Left cardiac atrium (tissue), 4 donors: Measurements from ENCODE around the gene ANKRD31. TPM values are rescaled to one million over a fixed set of nuclear protein-coding genes. Genes with fewer than 3 reads are reported as not detected.
"Not testable (repeated sequence)": the region's sequence is repeated elsewhere in the genome, so short reads cannot be mapped to it uniquely, and the experiment has no call there.

Source experiments
- ATAC-seq, 2 donors: fragments of 200-7000 bp; cut with Tn5 transposase; one replicate each; pipeline ENCODE4 v1.9.1; 2020; ENCODE audit warnings: mild to moderate bottlenecking in 2 of 2, moderate library complexity in 2 of 2
- DNase-seq: peaks from one replicate; pipeline ENCODE4 v3.0.0-alpha.2; 2020
- intact Hi-C, 2 donors: fragments of 100-400 bp; cut with DNase I; formaldehyde crosslinking; loops; one replicate each; pipeline versions ENCODE4 v1.14.1 to v1.15.1; 2022 to 2023
- long read RNA-seq: library from polyadenylated mRNA; unstranded; transcript quantifications from one replicate; pipeline ENCODE4 v2.0.0, GENCODE V29; 2021
- total RNA-seq, 2 donors: library from RNA; stranded (reverse); fragmentation: NEBNext Ultra II Directional; extraction: Animal tissue kit (Norgen Biotek cat#: 25700); gene quantifications; one replicate each; pipeline ENCODE4 v1.2.1, GENCODE V29; 2021
- donor health status: DM: no; HTN: yes; CAD: no.
- donor health status: DM: no; HTN: yes; CAD: no; lungs with severe emphysema.
- donor health status: DM: yes; HTN: yes; CAD: no.
- donor health status: Dilated cardiomyopathy.

ANKRD31 gene, protein sequence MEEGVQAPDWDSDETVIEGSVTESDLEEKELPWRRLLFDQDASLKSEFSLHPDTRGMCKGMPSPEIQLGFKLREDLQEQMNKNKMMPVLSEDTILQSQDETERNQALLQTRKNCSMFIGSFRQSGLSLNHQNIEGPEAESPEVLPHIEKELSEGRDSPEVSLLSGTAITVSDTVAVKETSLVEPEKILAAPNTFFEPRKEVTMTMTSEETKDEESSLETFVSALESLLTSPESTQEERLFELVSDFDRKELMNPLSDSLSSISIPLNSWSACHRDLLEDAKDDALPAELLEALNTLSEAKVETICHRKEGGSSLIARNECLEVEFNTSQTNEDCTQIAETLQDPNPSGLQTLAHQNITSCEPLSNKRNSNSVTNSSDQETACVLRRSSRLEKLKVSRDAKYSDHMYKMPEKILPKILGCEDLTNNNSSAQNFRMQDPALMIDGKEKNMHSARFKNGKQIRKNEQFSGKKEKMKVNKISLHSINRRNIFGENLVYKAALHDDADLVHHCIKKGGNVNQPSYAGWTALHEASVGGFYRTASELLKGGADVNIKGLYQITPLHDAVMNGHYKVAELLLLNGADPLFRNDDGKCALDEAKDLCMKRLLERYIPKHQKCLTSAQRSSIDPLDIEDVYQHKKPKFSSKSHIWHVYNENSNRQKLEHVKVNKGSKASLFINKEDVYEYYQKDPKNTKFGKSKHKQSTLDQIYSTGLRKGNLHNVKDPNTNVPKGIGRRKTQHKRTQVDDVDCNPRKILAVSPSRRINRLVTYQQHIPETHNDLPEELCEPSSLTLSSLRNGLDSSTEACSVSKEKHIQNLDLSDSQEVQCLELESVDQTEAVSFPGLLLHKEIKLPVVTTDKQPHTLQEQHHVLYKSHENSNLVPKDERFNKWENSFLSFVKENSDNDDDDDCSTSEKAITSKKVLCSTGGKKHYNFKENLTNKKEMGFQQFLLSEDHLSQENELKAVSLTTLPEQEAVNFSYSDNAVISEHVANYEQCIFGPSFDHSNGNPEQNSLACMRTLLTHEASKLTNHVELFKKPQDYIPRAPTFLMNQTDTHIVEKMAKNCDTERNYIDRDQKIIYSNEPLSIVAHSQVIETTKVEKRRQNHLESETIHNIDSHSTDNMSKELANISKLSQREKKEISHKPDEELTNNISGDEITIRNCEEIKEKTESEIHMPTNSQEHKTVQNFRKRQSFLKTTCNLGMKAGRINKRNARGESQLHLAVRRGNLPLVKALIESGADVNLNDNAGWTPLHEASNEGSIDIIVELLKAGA (N-terminal part only)
- under 1 TPM; 0.06 to 0.08 TPM for total RNA-seq
- long read RNA-seq = 0 reads

DNA sequence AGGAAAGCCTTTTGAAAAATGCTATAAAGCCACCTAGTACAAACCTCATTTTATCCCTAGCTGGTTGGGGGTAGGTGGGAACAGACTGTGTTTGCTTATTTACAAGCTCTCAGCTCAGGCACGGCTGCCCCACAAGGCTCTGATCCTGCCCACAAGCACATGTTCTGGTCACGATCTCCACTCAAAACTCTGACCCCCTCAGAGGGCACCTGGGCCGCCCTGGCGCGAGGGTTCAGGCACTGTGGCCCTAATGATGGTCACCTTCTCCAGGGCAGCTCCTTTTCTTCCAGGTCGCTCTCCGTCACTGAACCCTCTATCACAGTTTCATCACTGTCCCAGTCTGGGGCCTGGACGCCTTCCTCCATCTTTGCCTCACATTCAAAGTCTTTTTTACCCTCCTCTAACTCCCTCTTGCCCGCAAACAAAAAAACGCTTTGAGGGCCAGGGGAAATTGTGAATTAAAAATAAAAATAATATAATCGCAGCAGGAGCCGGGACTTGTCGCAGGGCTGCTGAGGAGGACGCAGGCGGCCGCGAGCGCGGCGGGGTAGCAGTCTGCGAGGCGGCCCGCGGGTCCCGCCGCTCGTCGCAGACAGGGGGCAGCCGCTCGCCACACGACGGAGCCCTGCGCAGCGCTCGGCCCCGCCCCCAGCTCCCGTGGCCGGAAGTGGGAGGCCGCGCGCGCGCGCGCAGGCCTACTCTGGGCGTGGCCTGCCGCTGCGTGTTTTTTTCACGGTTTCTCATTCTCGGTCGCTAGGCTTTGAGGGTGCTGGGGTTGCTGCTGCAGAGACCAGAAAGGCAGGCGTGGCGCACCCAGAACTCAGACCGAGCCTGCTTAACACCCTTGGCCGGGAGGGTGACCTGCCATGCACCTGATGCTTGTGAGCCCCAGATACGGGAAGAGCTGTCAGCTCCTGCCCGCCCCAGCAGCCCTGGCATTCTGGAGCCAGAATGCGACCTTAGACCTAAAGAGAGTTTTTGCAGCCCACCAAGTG lies at the start of gene ANKRD31:
Gene ANKRD31, minus strand, starts transcription at position 557 of the 995 bp plus-strand sequence. Its CDS starts 192 bp downstream, at position 365.
- DNase-seq (peak; percentile 90), ATAC-seq (peak; percentile 100)
- intact Hi-C loops = loop anchor here (2.0 to 10.0 kb wide), 4 partner anchors 101 to 1018 kb away; partner anchors contain the start of gene HMGCR (in 1 of the 2)

DNA sequence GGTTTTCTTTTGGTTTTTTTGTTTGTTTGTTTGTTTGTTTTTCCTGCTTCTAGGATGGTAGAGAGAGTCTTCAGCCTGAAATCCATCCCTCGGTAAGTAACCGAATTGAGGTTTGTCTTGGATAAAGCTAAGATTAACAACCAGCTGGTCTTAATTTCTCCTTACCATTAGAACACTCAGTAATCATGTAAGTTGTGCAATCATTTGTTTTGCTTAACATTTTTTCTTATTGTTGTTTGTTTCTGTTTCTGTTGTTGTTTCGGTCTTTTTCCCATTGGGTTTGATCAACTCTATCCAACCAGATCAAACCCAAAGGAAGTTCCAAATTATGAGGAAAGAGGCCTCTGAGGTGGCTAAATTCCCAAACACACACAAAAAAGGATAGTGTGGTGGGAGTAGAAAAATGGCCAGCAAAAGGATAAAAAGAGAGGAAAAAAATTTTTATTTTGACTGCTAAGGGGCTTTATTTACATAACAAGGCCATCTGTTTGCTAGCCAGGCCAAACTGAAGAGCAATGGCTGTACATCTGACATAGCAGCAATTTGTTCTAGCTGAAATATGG lies 49.6 kb upstream of the ANKRD31 start:
- intact Hi-C loops = no loop called here
- DNase-seq (no peak), ATAC-seq (no peak)

DNA sequence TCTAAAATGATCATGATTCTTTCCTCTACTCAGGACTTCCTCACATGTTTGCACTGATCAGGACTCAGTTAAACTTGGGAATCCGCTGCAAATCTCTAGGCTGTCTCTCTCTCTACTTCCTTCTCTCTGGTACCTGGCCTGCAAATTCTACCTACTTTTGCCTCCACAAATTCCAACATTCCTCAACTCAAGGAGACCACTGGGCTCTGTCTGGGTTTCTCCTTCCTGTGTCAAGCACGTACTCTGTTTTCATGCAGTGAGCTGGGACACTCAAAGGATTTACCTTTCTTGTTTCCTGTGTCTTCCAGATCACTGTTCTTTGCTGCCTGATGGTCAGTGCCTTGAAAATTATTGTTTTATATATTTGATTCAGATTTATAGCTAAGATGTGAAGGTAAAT lies 45.9 kb upstream of the ANKRD31 start:
- intact Hi-C loops = no loop called here
- no peak for ATAC-seq
- DNase-seq = no peak

DNA sequence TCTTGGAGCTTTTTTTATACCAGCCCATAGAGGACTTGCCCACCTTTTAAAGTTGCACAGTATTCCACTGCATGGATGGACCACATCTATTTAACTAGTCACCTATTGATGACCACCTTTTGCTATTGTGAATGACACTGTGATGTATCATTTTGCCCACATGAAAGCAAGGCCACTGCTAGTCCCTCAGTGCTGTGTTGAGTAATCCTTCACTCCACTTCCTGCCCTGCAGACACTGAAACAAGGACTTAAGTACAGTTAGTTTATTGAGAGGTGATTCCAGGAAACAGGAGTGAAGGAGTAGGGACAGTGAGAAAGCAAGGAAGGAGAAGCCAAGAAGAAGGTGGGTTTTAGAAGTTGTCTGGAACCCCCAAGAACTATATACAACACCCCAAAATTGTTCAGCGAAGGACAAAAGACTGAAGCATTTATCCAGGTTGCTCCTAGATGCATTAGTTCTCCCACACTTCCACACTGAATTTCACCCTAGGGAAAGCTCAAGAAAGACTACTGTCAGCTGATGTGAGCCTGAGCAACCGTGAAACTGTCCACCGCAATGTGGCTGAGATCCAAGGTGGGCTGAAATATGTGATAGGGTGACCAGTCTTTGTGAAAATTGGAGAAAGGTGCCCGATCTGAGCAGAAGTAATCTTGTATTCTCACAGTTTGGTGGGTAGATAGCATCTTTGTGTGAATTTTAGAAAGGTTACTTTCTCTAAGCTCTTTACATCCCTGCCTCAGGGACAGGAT lies 45.2 kb upstream of the ANKRD31 start:
- intact Hi-C loops = no loop called here
- no peak for ATAC-seq
- DNase-seq = no peak

DNA sequence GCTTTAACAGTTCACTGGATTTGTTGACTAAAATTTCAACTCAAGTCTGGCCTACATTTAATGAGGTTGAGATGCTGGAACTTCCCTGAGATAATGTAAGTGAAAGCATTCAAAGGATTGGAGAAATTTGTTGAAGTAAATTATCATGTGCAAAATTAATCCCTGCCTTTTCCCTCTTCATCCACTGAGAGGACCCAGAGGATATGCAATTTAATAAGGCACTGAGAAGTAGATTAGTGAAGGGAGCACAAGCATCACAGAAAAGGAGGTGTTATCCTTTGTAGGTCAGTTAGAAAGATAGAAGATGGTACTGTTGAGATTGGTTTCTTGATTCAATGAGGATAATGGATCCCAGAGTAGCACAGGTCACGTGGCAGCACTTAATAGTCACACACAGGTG lies 42.6 kb upstream of the ANKRD31 start:
- ATAC-seq (no peak), DNase-seq (no peak)
- intact Hi-C loops = no loop called here

DNA sequence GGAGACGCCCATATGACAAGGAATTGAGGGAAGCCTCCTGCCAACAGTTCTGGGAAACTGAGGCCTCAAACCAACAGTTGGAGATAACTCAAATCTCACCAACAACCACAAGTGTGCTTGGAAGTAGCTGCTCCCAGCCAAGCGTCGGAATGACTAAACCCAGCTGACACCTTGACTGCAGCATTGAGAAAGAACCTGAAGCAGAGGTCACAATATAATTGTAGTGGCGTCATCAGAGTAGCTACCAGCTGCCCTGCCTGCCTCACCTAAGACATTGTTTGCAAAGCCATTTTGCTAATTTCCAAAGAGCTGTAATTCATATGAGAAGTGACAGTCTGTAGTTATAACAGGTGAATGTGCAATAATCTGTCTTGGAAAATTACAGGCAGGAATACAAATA lies 40.8 kb upstream of the ANKRD31 start:
- intact Hi-C loops = no loop called here
- DNase-seq = no peak
- ATAC-seq = no peak

DNA sequence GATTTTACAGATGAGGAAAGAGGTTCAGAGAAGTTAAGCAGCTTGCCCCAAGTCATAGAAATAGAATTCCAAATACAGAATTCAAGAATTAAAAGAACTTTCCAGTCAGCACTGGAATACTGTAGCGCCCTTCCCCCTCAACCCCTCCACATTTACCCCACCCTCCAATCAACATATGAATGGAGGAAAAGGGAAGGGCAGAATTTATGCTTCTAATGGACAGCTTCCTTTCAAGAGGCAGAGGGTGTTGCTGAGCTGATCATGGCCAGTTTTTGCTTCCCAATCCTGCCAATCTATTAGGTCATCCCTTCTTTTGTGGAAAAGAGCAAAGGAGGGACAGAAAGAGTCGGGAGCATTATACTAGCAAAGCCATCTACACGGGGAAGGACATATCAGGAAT lies 39.1 kb upstream of the ANKRD31 start:
- no peak for ATAC-seq

DNA sequence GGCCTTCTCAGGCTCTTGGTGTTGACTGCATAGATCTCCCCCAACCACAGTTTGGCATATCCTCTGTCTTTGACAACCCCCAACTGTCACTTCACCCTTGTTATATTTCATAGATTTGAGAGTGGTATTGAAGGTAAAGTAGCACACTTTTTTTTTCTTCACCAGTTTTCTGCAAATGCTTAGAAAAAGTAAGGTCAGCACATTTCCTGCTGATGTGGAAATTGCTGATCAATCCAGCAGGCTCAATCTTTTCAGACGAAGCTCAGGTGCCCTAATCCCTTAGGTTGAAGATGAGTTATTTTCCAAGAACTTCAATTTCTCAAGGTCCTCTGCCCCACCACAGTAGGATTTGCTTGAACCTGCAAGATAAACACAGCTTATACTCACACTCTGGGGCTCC lies 38.5 kb upstream of the ANKRD31 start:
- ATAC-seq (no peak), DNase-seq (no peak)
- intact Hi-C loops = no loop called here

More for the DNA sequence above, 39.1 kb upstream of the ANKRD31 start:
- DNase-seq = no peak
- intact Hi-C loops = no loop called here

DNA sequence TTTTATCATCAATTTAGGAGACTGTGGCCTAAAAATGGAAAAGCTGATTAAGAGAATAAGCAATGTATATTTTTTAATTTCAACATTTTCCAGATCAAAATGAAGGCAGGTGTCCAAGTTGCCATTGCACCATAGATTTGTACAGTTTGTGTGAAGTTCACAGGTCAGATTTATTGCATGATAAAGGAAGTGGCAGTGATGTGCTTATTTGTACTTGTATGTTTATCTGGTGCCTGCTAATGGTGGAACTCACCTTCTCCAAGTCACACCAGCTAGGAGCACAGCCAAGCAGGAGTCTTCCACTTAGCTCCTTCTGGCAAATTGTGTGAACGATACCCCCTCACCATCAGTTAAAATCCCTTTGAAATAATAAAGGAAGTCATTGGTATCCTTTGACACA lies 37.8 kb upstream of the ANKRD31 start:
- intact Hi-C loops = no loop called here
- no peak for DNase-seq
- no peak for ATAC-seq

DNA sequence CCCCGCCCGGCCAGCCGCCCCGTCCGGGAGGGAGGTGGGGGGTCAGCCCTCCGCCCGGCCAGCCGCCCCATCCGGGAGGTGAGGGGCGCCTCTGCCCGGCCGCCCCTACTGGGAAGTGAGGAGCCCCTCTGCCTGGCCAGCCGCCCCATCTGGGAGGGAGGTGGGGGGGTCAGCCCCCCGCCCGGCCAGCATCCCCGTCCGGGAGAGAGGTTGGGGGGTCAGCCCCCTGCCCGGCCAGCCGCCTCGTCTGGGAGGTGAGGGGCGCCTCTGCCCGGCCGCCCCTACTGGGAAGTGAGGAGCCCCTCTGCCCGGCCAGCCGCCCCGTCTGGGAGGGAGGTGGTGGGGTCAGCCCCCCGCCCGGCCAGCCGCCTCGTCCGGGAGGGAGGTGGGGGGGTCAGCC lies 33.9 kb upstream of the ANKRD31 start:
- DNase-seq, ATAC-seq, intact Hi-C loops: not testable (repeated sequence)

DNA sequence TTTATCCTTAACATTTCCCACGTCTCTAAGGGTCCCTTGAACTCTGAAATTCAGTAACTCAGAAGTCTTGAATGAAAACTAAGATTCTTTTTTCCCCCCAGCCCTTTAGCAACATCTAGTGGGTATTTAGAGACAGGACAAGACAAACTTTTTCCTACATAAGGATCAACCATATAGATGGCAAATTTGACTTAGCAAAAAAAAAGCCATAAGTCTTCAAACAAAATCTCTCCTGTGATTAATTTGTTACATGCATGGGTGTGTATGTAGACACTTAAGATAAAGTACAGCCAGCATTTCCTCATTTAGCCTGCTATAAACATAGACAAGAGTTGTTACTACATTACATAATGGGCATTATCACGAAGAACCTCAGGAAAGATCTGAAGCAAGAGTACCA lies 29.1 kb upstream of the ANKRD31 start:
- intact Hi-C loops = no loop called here
- ATAC-seq (no peak), DNase-seq (no peak)

DNA sequence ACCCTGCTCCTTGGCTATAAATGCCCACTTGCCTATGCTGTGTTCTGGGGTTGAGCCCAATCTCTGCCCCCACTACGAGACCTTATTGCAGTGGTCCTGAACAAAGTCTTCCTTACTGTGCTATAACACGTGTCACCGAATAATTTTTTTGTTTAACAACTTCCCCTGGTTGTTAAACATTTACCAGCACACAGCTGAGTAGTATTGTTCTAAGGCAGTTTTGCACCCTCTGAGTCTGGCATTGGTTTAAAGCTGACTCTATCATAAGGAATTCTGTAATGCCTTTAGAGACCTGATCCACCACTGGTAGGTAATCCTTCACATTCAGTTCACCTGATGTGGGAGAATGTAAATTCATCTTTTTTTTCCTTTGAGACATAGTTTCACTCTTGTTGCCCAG lies 25.6 kb upstream of the ANKRD31 start:
- ATAC-seq = no peak
- intact Hi-C loops = no loop called here
- no peak for DNase-seq

DNA sequence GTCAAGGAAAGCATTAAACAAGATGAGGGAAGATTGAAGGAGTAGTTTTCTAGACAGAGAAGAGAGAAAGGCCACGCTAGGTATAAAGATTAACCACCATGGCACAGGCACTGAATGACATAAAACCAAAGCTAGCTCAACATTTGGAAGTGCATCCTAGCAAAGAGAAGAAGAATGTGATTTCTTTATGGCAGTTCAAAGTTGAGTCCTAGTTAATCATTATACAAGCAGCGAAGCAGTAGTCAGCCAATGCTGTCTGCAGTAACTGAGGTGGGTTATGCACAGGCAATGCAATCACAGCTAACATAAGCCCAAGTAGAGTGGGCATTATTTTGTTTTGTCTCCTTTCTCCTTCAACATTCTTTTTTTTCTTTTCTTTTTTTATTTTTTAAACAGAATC lies 24.0 kb upstream of the ANKRD31 start:
- intact Hi-C loops = no loop called here
- no peak for DNase-seq
- no peak for ATAC-seq

DNA sequence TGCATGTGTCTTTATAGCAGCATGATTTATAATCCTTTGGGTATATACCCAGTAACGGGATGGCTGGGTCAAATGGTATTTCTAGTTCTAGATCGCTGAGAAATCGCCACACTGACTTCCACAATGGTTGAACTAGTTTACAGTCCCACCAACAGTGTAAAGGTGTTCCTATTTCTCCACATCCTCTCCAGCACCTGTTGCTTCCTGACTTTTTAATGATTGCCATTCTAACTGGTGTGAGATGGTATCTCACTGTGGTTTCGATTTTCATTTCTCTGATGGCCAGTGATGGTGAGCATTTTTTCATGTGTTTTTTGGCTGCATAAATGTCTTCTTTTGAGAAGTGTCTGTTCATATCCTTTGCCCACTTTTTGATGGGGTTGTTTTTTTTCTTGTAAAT lies 13.8 kb upstream of the ANKRD31 start:
- ATAC-seq, intact Hi-C loops, DNase-seq: not testable (repeated sequence)

DNA sequence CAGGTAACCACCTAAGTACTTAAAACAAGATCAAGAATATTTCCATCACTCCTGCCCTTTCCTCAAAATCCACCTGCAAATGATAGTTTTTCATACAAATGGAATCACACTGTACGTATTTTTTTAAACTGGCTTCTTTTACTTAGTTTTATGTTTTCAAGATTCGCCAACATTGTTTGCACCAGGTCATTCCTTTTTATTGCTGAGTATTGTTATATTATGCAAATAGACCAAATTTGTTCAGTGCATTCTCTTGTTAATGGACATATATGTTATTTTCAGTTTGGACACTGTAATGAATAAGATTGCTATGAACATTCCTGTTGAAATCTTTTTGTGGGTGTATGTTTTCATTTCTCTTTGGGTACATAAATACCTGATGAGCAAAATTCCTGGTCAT lies 8.3 kb upstream of the ANKRD31 start:
- DNase-seq = no peak
- intact Hi-C loops = no loop called here

DNA sequence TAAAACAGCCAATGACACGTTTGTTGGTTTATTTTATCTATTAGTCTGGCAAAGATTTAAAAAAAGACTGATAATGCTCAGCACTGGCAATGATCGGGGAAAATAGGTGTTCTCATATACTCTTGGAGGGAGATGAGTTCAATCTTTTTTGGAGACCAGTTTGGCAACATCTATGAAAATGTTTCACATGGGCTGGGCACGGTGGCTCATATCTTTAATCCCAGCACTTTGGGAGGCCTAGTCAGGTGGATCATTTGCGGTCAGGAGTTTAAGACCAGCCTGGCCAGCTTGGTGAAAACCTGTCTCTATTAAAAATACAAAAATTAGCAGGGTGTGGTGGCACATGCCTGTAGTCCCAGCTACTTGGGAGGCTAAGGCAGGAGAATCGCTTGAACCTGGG lies 6.8 kb upstream of the ANKRD31 start:
- DNase-seq = no peak
- ATAC-seq = no peak
- intact Hi-C loops = no loop called here

More for the DNA sequence above, 8.3 kb upstream of the ANKRD31 start:
- no peak for ATAC-seq

DNA sequence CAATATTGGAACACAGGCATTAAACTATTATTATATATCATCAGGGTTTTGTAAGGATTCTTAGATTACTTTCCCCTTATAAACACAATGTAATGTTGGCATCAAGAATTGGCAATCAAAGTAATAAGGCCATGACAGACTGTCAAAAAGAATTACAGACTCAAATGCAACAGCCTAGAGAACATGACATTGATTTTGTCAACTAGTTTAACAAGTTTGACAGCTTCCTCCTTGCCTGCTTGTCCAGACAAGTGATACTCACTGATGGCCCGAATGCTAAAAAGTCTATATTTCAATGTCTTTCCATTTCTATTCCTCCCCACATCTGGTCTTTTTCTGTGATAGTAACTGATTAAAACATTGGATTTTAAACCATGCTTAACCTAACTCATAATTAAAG lies 6.4 kb upstream of the ANKRD31 start:
- no peak for DNase-seq
- intact Hi-C loops = no loop called here
- no peak for ATAC-seq
